Mononuclear cell (primary cell): ENCODE measurements around the gene TRAF7. TPM values are rescaled to one million over a fixed set of nuclear protein-coding genes. Genes with fewer than 3 reads are reported as not detected.

Experiments used
- H3K27me3 ChIP-seq: 2 replicates; pipeline ENCODE4 v1.6.0; 2011; ENCODE audit warnings: low read length, control low read depth; ENCODE audit not compliant: insufficient read depth
- H3K4me1 ChIP-seq: 2 replicates; pipeline ENCODE4 v1.5.1; 2011; ENCODE audit warnings: mild to moderate bottlenecking, low read length, control low read depth; ENCODE audit not compliant: insufficient read depth
- H3K4me3 ChIP-seq: 2 replicates; pipeline ENCODE4 v1.5.1; 2011; ENCODE audit warnings: mild to moderate bottlenecking, low read length, moderate library complexity
- H3K9me3 ChIP-seq: 2 replicates; pipeline ENCODE4 v1.5.1; 2011; ENCODE audit warnings: low read depth, mild to moderate bottlenecking, control low read depth, low read length
- total RNA-seq: library from RNA; depleted of rRNA; stranded (reverse); fragments of >200 nt; gene quantifications from one replicate; pipeline ENCODE4 v1.2.3, GENCODE V29; 2012

TRAF7 gene
- total RNA-seq, 1 donor = 17.9 TPM

DNA sequence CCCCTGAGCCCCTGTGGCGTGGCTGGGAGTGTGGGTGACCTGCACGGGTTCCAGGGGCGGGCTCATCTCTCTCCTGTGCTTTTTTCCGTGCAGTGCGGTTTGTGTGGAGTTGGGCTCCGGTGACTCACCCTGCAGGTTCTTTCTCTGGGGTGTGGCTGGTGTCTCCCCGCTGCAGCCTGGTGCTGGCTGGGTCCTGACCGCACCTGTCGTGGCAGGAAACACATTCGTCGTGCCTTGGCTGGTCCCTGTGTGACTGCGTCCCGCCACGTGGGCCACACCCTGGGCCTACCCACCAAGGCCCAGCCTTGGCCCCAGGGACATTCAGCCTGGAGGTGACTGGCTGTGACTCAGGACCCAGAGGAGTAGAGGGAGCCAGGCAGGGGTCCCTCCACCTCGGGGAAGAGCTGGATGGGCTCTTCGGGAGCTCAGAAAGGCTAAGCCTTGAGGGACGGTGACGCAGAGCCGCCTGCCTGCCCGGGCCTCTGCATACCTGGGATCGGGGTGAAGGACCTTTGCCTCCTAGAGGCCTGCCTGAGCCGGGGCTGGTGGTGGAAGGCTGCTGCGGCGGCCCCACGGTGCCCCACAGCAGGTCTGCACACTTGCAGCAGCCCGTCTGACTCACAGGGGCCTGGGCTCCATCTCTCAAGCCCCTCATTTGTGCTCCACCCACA, 7.8 kb downstream of the TRAF7 start:
- Histone ChIP-seq H3K9me3 (no peaks in the 10 kb centered on the region), H3K4me3 (no peak overlapping the region), H3K27me3 (no peaks in the 10 kb centered on the region), H3K4me1 (no peaks in the 10 kb centered on the region)

- H3K9me3 ChIP-seq = no peaks in the 10 kb centered on the region
- no peaks in the 10 kb centered on the region for H3K4me1 ChIP-seq
- no peak overlapping the region for H3K4me3 ChIP-seq
- H3K27me3 ChIP-seq = no peaks in the 10 kb centered on the region
Observed at GRCh38 chr16:2165861-2166260, 10.3 kb downstream of the TRAF7 start.

DNA sequence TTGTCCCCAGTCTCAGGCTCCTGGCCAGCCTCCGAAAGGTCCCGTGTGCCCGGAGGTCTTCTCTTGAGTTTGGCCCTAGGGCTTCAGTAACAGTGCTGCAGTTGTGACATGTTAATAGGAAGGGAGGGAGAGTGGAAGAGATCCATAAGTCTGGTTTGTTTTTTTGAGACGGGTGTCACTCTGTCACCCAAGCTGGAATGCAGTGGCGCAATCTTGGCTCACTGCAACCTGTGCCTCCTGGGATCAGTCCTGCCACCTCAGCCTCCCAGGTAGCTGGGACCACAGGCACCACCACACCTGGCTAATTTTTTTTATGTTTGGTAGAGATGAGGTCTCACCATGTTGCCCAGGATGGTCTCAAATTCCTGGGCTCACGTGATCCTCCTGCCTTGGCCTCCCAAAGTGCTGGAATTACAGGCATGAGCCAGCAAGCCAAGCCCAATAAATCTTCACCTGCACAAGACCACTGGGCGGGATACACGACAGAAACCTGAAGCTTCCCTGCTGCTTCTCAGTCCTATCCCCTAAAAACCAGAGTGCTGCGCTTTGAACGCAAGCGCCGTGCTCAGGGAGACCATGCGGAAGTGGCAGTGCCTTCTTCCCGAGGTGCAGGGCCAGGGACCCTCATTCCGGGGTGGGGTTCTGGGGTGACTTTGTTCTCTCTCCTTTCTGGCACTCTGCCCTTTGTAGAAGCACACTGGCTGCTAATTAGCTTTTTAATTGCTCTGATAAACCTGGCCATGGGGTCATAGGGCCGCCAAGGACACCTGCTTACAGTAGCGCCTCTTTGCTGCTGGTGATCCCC, 10.9 kb downstream of the TRAF7 start:
- Histone ChIP-seq H3K9me3 (no peaks in the 10 kb centered on the region), H3K4me3 (no peak overlapping the region), H3K4me1 (no peaks in the 10 kb centered on the region), H3K27me3 (no peaks in the 10 kb centered on the region)

GRCh38 chr16:2167068-2167638, 11.6 kb downstream of the TRAF7 start:
- no peaks in the 10 kb centered on the region for H3K27me3 ChIP-seq
- H3K4me1 ChIP-seq = no peaks in the 10 kb centered on the region
- no peaks in the 10 kb centered on the region for H3K9me3 ChIP-seq
- no peak overlapping the region for H3K4me3 ChIP-seq

DNA sequence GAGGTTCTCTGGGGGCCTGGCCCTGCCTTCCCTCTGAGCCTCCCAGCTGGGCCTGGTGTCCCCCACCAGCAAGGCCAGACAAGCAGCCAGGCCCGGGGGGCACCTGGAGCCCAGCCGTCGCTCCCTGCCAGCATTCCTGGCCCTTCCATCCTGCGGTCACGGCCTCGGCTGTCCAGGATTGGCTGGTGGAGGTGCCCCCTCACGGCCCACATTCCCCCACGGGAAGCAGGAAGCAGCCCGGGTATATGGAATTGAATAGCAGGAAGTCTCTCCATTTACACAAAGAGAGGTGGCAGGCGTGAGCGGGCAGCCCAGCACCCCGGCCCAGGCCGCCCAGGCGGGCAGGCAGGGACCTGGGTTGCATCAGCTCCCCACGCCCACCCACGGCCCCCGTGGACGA, 14.5 kb downstream of the TRAF7 start:
- no peaks in the 10 kb centered on the region for H3K9me3 ChIP-seq
- no peaks in the 10 kb centered on the region for H3K4me1 ChIP-seq
- H3K27me3 ChIP-seq = no peaks in the 10 kb centered on the region
- H3K4me3 ChIP-seq = no peak overlapping the region

DNA sequence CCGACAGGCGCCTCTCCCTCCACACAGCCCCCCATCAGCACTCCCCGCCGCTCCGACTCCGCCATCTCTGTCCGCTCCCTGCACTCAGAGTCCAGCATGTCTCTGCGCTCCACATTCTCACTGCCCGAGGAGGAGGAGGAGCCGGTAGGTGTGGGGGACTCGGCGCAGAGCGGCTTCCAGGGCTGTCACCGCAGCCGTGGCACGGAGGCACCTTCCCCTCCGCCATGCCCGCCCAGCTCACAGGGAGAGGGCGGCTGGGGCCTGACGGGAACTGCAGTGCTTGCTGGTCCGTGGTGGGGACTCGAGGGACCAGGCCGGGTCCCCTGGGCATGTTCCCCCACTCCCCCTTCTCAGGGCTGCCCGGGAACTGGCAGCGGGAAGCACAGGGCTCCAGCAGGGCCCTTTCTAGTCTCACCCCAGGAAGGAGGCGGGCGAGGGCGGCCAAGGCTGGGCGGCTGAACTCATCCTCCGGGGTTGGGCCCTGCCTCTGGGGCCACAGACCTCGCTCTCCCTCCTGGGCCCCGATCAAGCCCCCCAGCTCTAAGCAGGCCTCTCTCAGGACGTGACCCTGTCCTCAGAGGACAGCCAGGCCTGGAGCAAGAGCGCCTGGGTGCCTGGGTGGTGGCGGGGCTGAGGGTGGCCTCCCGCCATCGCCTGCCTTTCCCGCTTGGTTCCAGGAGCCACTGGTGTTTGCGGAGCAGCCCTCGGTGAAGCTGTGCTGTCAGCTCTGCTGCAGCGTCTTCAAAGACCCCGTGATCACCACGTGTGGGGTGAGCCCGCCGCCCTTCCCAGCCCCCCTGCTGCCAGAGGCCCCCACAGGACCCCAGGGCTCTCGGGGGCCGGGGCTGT, 15.2 kb downstream of the TRAF7 start:
- H3K4me3 ChIP-seq = no peak overlapping the region
- no peaks in the 10 kb centered on the region for H3K4me1 ChIP-seq
- H3K9me3 ChIP-seq = no peaks in the 10 kb centered on the region
- H3K27me3 ChIP-seq = no peaks in the 10 kb centered on the region

DNA sequence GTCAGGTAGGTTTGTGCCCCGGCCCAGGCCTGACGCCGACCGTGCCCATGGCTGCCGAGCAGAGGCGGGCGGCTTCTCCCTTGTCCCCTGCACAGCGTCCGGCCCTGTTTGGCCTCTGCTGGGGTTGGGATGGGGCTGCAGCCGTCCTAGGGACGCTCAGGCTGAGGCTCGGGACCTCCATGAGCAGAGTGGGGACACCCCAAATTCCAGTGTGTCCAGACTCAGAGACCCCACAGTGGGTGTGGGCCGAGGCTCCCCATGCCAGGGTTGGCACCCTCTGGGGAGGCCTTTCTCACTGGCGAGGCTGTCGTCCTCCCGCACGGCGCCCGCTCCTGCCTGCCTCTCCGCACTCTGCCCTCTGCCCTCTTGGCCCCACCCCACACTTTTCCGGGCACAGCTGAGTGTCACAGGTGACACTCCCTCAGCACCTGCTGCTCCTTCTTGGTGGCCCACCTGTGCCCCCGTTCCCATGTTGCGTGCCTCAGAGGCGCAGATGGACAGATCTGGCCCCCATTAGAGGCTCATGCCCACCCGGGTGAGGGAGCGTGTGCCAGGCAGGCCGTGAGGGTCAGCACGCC, 16.1 kb downstream of the TRAF7 start:
- Histone ChIP-seq H3K9me3 (no peaks in the 10 kb centered on the region), H3K4me1 (no peaks in the 10 kb centered on the region), H3K27me3 (no peaks in the 10 kb centered on the region), H3K4me3 (no peak overlapping the region)

GRCh38 chr16:2172688-2173335, 17.2 kb downstream of the TRAF7 start:
- H3K27me3 ChIP-seq = no peaks in the 10 kb centered on the region
- H3K9me3 ChIP-seq = no peaks in the 10 kb centered on the region
- H3K4me1 ChIP-seq = no peaks in the 10 kb centered on the region
- no peak overlapping the region for H3K4me3 ChIP-seq

DNA sequence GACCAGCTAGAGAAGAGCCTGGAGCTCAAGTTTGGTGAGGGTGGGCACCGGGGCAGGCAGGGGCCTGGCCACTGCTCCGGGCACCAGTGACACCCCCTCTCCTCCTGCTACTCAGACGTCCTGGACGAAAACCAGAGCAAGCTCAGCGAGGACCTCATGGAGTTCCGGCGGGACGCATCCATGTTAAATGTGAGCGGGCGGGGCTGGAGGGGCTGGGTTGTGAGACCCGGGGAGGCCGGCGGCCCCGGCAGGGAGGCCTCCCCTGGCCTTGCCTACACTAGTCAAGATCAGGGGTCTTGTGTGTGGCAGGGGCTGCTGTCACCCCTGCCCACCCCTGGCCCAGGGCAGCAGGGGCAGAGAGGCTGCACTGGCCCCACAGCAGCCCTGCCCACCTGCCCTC, 17.8 kb downstream of the TRAF7 start:
- H3K4me1 ChIP-seq = no peaks in the 10 kb centered on the region
- H3K9me3 ChIP-seq = no peaks in the 10 kb centered on the region
- H3K4me3 ChIP-seq = no peak overlapping the region
- no peaks in the 10 kb centered on the region for H3K27me3 ChIP-seq

DNA sequence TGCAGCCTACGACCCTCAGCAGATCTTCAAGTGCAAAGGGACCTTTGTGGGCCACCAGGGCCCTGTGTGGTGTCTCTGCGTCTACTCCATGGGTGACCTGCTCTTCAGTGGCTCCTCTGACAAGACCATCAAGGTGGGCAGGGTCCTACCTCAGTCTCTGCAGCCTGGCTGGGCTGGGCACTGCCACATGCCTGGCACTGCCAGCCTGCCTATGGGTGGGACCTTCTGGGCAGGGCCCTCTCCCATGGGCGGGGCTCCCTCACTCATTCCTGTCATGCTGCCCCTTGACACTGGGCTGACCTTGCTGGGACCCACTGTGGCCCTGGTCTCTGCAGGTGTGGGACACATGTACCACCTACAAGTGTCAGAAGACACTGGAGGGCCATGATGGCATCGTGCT, 18.3 kb downstream of the TRAF7 start:
- no peaks in the 10 kb centered on the region for H3K27me3 ChIP-seq

DNA sequence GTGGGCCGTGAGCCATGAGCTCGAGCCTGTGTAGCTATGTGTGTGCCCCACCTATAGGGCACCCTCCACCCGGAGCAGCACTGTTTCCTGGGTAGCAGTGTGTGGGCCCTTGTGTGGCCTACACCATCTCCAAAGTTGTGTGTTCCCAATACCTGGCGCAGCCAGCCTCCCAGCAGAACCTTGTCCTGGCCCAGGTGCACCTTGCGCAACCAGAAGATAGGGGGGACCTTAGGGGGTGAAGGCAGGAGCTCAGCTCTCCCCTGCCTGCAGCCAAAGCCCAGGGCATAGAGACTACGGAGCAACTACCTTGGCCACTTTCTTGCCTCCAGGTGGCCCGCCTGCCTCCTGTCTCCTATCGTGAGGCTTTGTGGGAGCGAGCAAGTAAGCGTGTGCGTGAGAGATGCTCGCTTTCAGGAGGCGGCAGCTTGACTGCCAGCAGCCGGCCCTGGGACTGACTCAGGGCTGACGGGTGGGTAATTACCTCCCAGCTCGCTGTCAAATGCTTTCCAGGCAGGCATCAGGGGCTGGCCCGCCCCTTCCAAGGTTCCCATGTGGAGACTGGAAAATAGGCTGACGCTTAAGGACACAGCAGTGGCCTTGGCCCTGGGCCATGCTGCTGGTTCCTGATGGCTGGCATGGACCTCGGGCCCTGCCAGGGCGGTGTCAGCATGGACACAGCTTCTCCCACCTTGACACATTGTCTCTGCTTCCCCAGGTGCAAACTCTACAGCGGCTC, 19.0 kb downstream of the TRAF7 start:
- no peak overlapping the region for H3K4me3 ChIP-seq
- no peaks in the 10 kb centered on the region for H3K27me3 ChIP-seq
- H3K9me3 ChIP-seq = no peaks in the 10 kb centered on the region
- H3K4me1 ChIP-seq = no peaks in the 10 kb centered on the region

More for the DNA sequence above, 18.3 kb downstream of the TRAF7 start:
- no peaks in the 10 kb centered on the region for H3K4me1 ChIP-seq
- H3K9me3 ChIP-seq = no peaks in the 10 kb centered on the region
- no peak overlapping the region for H3K4me3 ChIP-seq

- Histone ChIP-seq H3K27me3 (no peaks in the 10 kb centered on the region), H3K4me3 (no peak overlapping the region), H3K9me3 (no peaks in the 10 kb centered on the region), H3K4me1 (no peaks in the 10 kb centered on the region)
Observed at GRCh38 chr16:2175454-2175853, 19.9 kb downstream of the TRAF7 start.

GRCh38 chr16:2176047-2176446, 20.5 kb downstream of the TRAF7 start:
- Histone ChIP-seq H3K9me3 (no peaks in the 10 kb centered on the region), H3K4me1 (no peaks in the 10 kb centered on the region), H3K27me3 (no peaks in the 10 kb centered on the region), H3K4me3 (no peak overlapping the region)

GRCh38 chr16:2177101-2177500, 21.5 kb downstream of the TRAF7 start:
- no peaks in the 10 kb centered on the region for H3K27me3 ChIP-seq
- H3K4me3 ChIP-seq = no peak overlapping the region
- no peaks in the 10 kb centered on the region for H3K9me3 ChIP-seq
- no peaks in the 10 kb centered on the region for H3K4me1 ChIP-seq
